T-helper 1 cell treated with Interleukin-12 subunit alpha and Interleukin-12 subunit beta and Interleukin-4 antibody, amounts not matched to agents 30 μg/mL and 1 μg/mL, for 36 hours (primary cell): ENCODE results near the gene FAF1.
"Not testable (repeated sequence)": the region's sequence is repeated elsewhere in the genome, so short reads cannot be mapped to it uniquely, and the experiment has no call there.

Experiments used
- H3K27ac Mint-ChIP-seq: one replicate; pipeline ENCODE4 v1.8.0; 2021; ENCODE audit warnings: mild to moderate bottlenecking, mixed read lengths
- H3K27me3 Mint-ChIP-seq: one replicate; pipeline ENCODE4 v1.8.0; 2021; ENCODE audit warnings: low read depth, mixed read lengths
- H3K36me3 Mint-ChIP-seq: one replicate; pipeline ENCODE4 v1.8.0; 2021; ENCODE audit warnings: low read depth, mixed read lengths
- H3K4me1 Mint-ChIP-seq: one replicate; pipeline ENCODE4 v1.8.0; 2021; ENCODE audit warnings: low read depth, mixed read lengths
- H3K4me3 Mint-ChIP-seq: one replicate; pipeline ENCODE4 v1.8.0; 2021; ENCODE audit warnings: mild to moderate bottlenecking, moderate library complexity, mixed read lengths
- H3K9me3 Mint-ChIP-seq: one replicate; pipeline ENCODE4 v1.8.0; 2021; ENCODE audit warnings: mixed read lengths

The FAF1 gene

DNA sequence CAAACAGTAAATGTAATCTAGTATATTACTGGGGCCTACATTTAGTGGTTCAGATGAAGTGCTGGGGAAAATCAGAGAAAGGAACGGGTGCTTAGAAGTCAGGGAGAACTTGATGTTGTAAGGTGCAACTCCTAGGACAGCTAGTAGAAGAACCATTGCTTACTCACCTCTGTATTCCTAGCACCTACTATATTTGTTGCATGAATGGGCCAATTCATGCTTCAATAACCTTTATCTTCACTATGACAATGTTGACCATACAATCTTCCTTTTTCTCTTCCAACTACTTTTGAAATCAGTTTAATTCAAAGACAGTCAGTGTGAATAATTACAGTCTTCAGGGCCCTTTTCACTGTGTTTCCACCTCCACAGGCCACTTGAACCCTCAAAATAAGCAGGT, 411.8 kb downstream of the FAF1 start:
- no peaks in the 10 kb centered on the region for H3K27me3 Mint-ChIP-seq
- H3K9me3 Mint-ChIP-seq, result no peaks in the 10 kb centered on the region
- no peaks in the 10 kb centered on the region for H3K36me3 Mint-ChIP-seq
- no peak overlapping the region for H3K4me3 Mint-ChIP-seq
- no peak overlapping the region for H3K27ac Mint-ChIP-seq
- no peaks in the 10 kb centered on the region for H3K4me1 Mint-ChIP-seq

DNA sequence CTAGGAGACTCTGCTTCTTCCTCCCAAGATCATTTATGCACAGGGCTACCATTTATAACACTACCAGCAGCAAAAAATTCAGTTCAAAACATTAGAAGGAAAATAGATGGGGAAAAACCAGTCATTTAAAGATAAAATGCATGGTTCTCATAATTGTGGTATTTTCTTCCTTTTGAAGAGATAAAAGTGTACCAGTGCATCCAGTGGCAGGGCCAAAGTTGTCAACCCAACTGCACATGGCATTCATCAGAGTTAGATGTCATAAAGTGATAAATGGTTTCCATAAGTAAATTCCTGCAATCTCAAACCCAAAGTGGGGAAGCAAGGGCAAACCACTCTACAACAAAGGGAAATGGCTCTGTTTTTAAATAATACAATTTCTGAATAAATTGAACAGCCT, 417.7 kb downstream of the FAF1 start:
- H3K4me1 Mint-ChIP-seq, result no peaks in the 10 kb centered on the region
- no peaks in the 10 kb centered on the region for H3K36me3 Mint-ChIP-seq
- H3K27me3 Mint-ChIP-seq, result no peaks in the 10 kb centered on the region
- no peak overlapping the region for H3K4me3 Mint-ChIP-seq
- no peaks in the 10 kb centered on the region for H3K9me3 Mint-ChIP-seq
- no peak overlapping the region for H3K27ac Mint-ChIP-seq

DNA sequence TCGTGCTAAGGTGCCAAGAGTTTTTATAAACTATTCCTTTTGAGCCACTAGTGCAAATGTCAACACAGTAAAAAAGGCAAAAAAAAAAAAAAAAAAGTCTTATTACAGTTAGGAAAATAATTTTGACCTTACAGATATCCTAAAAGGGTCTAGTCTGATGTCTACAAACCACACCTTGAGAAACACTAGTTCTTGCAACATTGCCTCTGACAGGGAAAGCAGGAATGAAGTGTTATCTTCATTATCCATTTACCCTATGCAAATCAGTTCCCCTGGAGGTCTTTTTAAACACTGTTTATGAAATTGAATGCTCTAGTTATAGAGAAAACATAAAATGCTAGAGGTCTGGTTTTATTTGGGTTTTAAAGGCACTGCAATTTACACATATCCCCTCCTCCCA, 421.6 kb downstream of the FAF1 start:
- Mint-ChIP-seq H3K4me3 (no peak overlapping the region), H3K27ac (no peak overlapping the region), H3K9me3 (no peaks in the 10 kb centered on the region), H3K27me3 (no peaks in the 10 kb centered on the region), H3K4me1 (no peaks in the 10 kb centered on the region), H3K36me3 (peaks cover 4% of the 10 kb centered on the region)

DNA sequence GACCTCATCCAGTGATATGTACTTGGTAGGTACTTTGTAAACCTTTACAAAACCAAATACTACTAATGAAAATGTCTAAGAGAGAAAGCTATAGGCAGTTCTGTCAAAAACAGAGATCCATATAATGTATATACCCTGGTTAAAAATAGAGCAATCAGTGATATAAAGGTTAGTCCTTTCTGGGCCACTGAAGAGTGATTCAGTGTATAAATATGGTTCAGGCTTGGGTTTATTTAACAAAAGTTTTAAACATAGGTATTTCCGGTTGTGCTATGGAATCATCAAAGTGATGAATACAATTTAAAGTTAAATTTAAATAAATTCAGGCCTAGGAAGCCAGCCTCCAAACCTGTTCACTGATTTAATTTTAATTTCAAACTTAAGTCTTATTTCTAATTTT, 428.5 kb downstream of the FAF1 start:
- H3K9me3 Mint-ChIP-seq, result no peaks in the 10 kb centered on the region
- H3K27me3 Mint-ChIP-seq, result no peaks in the 10 kb centered on the region
- H3K4me3 Mint-ChIP-seq, result no peak overlapping the region
- H3K27ac Mint-ChIP-seq, result no peak overlapping the region
- peaks cover 12% of the 10 kb centered on the region for H3K36me3 Mint-ChIP-seq
- peaks cover 3% of the 10 kb centered on the region for H3K4me1 Mint-ChIP-seq

DNA sequence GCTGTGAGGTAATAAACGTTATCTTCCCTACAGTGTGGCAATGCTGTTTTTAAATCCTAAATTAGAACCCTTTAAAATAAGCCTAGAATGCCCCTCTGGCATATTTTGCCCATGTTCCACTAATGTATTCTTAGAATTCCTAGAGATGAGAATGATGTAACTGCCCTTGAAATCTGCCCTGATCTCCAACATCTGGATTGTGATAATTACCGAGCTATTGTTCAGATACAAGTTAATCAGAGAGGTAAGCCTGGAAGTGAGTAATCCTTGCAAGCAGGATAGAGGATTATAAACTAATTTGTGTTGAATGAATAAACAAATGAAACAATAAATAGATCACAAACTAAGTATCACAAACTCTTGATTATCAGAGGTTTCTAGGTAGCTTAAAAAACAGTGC, 429.0 kb downstream of the FAF1 start:
- Mint-ChIP-seq H3K4me1 (peaks cover 3% of the 10 kb centered on the region), H3K4me3 (no peak overlapping the region), H3K27ac (no peak overlapping the region), H3K9me3 (no peaks in the 10 kb centered on the region), H3K36me3 (peaks cover 12% of the 10 kb centered on the region), H3K27me3 (no peaks in the 10 kb centered on the region)

DNA sequence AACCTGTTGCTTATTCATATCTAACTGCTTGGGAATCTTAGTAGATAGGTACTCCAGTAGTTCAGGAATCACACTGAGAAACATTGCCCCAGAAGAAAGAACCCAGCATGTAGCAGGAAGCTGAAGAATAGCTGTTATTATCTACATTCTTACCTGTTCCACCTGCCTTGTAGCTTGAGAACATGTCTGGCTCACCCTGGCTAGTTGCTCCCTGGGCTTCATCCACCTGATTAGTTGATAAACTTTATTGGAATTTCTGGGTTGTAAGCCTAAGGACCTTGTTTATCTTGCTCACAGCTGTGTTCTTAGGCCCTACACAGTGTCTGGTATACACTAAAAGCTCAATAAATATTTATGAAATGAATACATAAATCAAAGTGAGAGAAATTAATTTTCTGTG, 430.6 kb downstream of the FAF1 start:
- Mint-ChIP-seq H3K27ac (no peak overlapping the region), H3K9me3 (no peaks in the 10 kb centered on the region), H3K4me3 (no peak overlapping the region), H3K4me1 (peaks cover 3% of the 10 kb centered on the region), H3K36me3 (peaks cover 16% of the 10 kb centered on the region), H3K27me3 (no peaks in the 10 kb centered on the region)

DNA sequence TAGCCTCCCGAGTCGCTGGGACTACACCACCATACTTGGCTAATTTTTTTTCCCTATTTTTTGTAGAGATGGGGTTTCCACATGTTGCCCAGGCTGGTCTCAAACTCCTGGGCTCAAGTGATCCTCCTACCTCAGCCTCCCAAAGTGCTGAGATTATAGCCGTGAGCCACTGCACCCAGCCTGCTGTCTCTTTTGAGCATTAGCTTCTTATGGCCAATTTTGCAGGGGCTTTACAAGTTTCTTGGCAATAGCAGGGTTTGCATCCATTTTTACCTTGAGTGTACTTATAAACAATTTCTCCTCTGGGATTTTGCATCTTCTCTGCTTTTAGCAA, 432.1 kb downstream of the FAF1 start:
- not testable (repeated sequence) for H3K9me3 Mint-ChIP-seq, H3K4me1 Mint-ChIP-seq, H3K4me3 Mint-ChIP-seq, H3K27me3 Mint-ChIP-seq, H3K27ac Mint-ChIP-seq
- peaks cover 23% of the 10 kb centered on the region for H3K36me3 Mint-ChIP-seq

DNA sequence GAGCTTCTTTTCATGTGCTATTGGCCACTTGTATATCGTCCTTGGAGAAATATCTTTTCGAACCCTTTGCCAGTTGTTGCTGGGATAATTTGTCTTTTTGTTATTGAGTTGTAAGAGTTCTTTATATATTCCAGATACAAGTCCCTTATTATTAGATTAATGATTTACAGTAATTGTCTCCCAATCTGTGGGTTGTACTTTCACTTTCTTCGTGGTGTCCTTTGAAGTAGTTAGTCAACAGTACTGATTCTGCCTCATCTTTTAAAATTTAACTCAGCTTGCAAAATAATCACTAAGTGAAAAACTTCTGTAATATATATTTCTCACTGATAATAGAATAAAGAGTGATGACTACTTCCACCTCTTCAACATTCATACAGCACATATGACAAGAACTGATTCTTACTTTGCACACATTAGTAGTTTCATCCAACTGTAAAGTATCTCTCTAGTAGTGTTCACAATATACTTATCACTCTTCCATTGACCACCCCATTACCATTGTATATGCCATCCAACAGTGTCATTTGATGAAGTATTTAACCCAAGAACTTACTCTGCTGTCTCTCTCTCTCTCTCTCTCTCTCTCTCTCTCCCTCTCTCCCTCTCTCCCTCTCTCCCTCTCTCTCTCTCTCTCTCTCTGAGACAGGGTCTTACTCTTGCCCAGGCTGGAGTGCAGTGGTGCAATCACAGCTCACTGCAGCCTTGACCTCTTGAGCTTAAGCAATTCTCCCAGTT, 432.6 kb downstream of the FAF1 start:
- H3K27me3 Mint-ChIP-seq, result no peaks in the 10 kb centered on the region
- peaks cover 3% of the 10 kb centered on the region for H3K4me1 Mint-ChIP-seq
- H3K27ac Mint-ChIP-seq, result no peak overlapping the region
- peaks cover 9% of the 10 kb centered on the region for H3K9me3 Mint-ChIP-seq
- peaks cover 23% of the 10 kb centered on the region for H3K36me3 Mint-ChIP-seq
- H3K4me3 Mint-ChIP-seq, result no peak overlapping the region

DNA sequence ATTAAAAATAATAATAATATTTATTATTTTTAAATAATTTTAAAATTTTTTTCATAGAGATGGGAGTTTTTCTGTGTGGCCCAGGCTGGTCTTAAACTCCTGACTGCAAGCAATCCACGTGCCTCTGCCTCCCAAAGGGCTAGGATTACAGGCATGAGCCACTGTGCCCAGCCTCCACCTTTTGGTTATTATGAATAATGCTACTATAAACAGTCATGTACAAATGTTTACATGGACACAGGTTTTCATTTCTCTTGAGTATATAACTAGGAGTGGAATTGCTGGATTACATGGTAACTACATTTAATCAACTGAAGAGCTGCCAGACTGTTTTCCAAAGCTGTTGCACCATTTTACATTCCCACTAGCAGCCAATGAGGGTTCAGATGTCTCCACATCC, 433.6 kb downstream of the FAF1 start:
- Mint-ChIP-seq H3K9me3 (peaks cover 9% of the 10 kb centered on the region), H3K27ac (no peak overlapping the region), H3K4me1 (peaks cover 3% of the 10 kb centered on the region), H3K36me3 (peaks cover 21% of the 10 kb centered on the region), H3K4me3 (no peak overlapping the region), H3K27me3 (no peaks in the 10 kb centered on the region)

DNA sequence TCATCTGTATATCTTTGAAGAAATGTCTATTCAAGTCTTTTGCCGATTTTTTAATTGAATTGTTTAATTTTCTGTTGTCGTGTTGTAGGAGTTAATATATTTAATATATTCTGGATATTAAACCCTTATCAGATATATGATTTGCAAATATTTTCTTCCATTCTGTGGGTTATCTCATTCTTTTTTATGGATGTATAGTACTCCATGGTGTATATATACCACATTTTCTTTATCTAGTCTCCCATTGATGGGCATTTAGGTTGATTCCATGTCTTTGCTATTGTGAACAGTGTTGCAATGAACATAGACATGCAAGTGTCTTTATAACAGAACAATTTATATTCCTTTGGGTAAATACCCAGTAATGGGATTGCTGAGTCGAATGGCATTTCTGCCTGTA, 436.5 kb downstream of the FAF1 start:
- no peaks in the 10 kb centered on the region for H3K27me3 Mint-ChIP-seq
- peaks cover 24% of the 10 kb centered on the region for H3K36me3 Mint-ChIP-seq
- peaks cover 9% of the 10 kb centered on the region for H3K9me3 Mint-ChIP-seq
- no peak overlapping the region for H3K4me3 Mint-ChIP-seq
- no peak overlapping the region for H3K27ac Mint-ChIP-seq
- peaks cover 3% of the 10 kb centered on the region for H3K4me1 Mint-ChIP-seq

DNA sequence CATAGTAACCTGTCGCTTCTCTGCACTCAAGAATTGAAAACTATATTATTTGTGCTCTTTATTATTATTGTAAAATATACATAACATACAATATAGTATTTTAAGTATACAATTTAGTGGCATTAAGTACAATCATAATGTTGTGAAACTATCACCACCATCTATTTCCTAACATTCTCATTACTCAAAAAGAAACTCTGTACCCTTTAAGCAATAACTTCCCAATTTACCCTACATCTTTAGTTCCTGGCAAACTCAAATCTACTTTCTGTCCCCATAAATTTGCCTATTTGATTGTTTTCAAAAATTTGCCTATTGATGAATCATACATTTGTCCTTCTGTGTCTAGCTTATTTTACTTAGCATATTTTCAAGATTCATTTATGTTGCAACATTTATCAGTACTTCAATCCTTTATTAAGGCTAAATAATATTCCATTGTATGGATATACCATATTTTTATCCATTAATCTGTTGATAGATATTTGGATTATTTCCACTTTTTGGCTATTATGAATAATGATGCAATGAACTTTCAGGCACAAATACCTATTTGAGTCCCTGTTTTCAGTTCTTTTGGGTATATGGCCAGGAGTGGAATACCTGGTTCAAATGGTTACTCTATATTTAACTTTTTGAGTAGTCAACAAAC, 437.2 kb downstream of the FAF1 start:
- H3K4me3 Mint-ChIP-seq, result no peak overlapping the region
- H3K27me3 Mint-ChIP-seq, result no peaks in the 10 kb centered on the region
- peaks cover 24% of the 10 kb centered on the region for H3K36me3 Mint-ChIP-seq
- peaks cover 2% of the 10 kb centered on the region for H3K4me1 Mint-ChIP-seq
- H3K27ac Mint-ChIP-seq, result no peak overlapping the region
- H3K9me3 Mint-ChIP-seq, result peaks cover 9% of the 10 kb centered on the region

DNA sequence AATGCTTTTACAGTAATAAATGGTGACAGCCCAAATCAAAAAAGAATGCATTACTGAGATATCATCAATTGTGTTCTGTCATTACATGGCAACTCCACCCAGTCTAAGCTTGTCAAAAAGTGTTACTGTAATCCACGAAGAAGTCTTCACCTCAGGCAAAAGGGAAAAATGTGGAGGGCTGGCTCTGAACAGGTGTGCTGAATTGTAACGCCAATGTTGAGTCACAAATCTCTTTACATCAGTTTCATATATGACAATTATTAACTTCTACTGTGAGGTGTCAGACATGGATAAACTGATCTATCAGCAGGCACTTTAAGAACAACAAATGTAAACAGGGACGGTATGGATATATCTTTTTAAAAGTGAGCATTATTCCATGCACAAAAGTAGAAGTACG, 438.4 kb downstream of the FAF1 start:
- Mint-ChIP-seq H3K27me3 (no peaks in the 10 kb centered on the region), H3K4me1 (no peaks in the 10 kb centered on the region), H3K9me3 (peaks cover 9% of the 10 kb centered on the region), H3K27ac (no peak overlapping the region), H3K4me3 (no peak overlapping the region), H3K36me3 (peaks cover 19% of the 10 kb centered on the region)

DNA sequence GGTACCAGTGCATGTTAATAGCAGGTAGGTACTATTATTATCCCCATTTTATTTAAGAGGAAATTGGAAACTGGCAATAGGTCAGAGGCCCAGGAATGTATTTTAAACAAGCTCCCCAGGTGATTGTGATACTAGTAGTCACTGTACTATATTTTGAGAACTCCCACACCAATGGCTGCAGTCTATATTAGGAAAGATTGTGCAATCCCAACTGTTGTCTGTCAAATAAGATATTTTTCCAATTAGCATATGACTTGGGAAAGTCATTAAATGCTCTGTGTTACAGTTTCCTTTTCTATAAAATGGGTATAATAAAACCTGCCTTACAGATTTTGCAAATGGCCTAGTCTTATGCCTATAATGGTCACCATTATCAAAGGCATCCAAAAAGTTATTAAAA, 442.6 kb downstream of the FAF1 start:
- Mint-ChIP-seq H3K4me3 (no peak overlapping the region), H3K9me3 (no peaks in the 10 kb centered on the region), H3K27ac (no peak overlapping the region), H3K36me3 (peaks cover 4% of the 10 kb centered on the region), H3K27me3 (no peaks in the 10 kb centered on the region), H3K4me1 (no peaks in the 10 kb centered on the region)

DNA sequence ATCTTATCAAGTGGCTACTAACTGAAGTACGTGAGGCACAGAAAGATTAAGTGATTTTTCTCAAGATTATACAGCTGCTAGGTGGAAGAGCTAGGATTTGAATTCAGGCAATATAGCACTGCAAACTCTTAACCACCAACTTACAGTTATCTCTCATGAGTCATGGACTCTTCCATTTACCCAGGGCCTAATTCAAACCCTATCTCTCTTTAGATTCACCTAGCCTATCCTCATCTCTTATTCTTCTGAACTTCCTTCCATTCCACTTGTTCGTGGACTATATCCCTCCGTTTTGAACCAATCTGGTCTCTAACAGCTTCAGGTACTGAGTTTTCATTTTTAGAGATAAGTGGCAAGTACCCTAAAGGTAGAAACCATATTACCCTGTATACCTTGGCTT, 444.0 kb downstream of the FAF1 start:
- H3K9me3 Mint-ChIP-seq, result no peaks in the 10 kb centered on the region
- H3K4me3 Mint-ChIP-seq, result no peak overlapping the region
- H3K4me1 Mint-ChIP-seq, result no peaks in the 10 kb centered on the region
- peaks cover 4% of the 10 kb centered on the region for H3K36me3 Mint-ChIP-seq
- H3K27ac Mint-ChIP-seq, result no peak overlapping the region
- no peaks in the 10 kb centered on the region for H3K27me3 Mint-ChIP-seq

DNA sequence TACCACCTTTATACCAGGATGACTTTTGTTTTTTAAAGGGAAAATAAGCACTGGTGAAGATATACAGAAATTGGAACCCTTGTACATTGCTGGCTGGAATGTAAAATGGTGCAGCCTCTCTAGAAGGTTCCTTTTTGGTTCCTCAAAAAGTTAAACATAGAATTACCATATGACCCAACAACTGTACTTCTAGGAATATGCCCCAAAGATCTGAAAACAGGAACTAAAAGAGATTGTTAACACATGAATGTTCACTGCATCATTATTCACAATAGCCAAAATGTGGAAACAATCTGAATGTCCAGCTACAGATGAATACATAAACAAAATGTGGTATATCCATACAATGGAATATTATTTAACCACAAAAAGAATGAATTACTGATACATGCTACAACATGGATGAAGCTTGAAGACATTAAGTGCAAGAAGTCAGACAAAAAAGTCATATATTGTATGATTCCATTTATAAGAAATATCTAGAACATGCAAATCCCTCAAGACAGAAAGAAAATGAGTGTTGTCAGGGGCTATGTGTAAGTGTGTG, 452.0 kb downstream of the FAF1 start:
- Mint-ChIP-seq H3K9me3 (peaks cover 7% of the 10 kb centered on the region), H3K36me3 (peaks cover 9% of the 10 kb centered on the region), H3K27ac (no peak overlapping the region), H3K4me3 (no peak overlapping the region), H3K27me3 (no peaks in the 10 kb centered on the region), H3K4me1 (no peaks in the 10 kb centered on the region)
